NCI-H2029 treated with DMSO at 0.1 percent for 48 hours (cell line): Measurements from ENCODE around the gene CTXND1.

Source experiments
- DNase-seq: peaks from one replicate; lab custom pipeline; 2025; lab: John Stamatoyannopoulos, UW

The CTXND1 gene

GRCh38 chr15:80251428-80252120 lies 439 bp downstream of the CTXND1 start:
- no peak for DNase-seq

GRCh38 chr15:80250614-80251427 lies 1.2 kb downstream of the CTXND1 start:
- DNase-seq: no peak

- no peak for DNase-seq
These were observed 2.0 kb downstream of the CTXND1 start for GRCh38 chr15:80249973-80250372.

GRCh38 chr15:80247320-80247719 lies 4.7 kb downstream of the CTXND1 start:
- DNase-seq: no peak

GRCh38 chr15:80246425-80246894 lies 5.6 kb downstream of the CTXND1 start:
- DNase-seq: no peak

- no peak for DNase-seq
These were observed 9.2 kb downstream of the CTXND1 start for GRCh38 chr15:80242802-80243201.

GRCh38 chr15:80242132-80242769 lies 9.8 kb downstream of the CTXND1 start:
- no peak for DNase-seq

GRCh38 chr15:80241508-80241907 lies 10.5 kb downstream of the CTXND1 start:
- no peak for DNase-seq

GRCh38 chr15:80240276-80240675 lies 11.7 kb downstream of the CTXND1 start:
- DNase-seq: no peak

GRCh38 chr15:80234883-80235282 lies 17.1 kb downstream of the CTXND1 start:
- no peak for DNase-seq

- DNase-seq: no peak
These were observed 18.4 kb downstream of the CTXND1 start for GRCh38 chr15:80233581-80233980.

- no peak for DNase-seq
These were observed 20.6 kb downstream of the CTXND1 start for GRCh38 chr15:80231371-80231770.

- DNase-seq: no peak
These were observed 22.9 kb downstream of the CTXND1 start for GRCh38 chr15:80228959-80229610.

GRCh38 chr15:80219955-80220354 lies 32.1 kb downstream of the CTXND1 start:
- no peak for DNase-seq

- no peak for DNase-seq
These were observed 34.6 kb downstream of the CTXND1 start for GRCh38 chr15:80217327-80217900.

GRCh38 chr15:80216911-80217310 lies 35.1 kb downstream of the CTXND1 start:
- no peak for DNase-seq

GRCh38 chr15:80216141-80216540 lies 35.9 kb downstream of the CTXND1 start:
- no peak for DNase-seq

GRCh38 chr15:80214910-80215309 lies 37.1 kb downstream of the CTXND1 start:
- no peak for DNase-seq

- DNase-seq: no peak
These were observed 40.0 kb downstream of the CTXND1 start for GRCh38 chr15:80211976-80212375.

GRCh38 chr15:80210611-80211573 lies 41.1 kb downstream of the CTXND1 start:
- DNase-seq: no peak
